ENCODE measurements around the gene SORCS2.

GRCh38 chr4:7666011-7666410 is 473.7 kb downstream of the SORCS2 start:
- no peak for TF ChIP-seq CTCF (conservative IDR thresholded peaks at IDR 0.05; ENCODE audit: low read depth, low read length)
- no peak for TF ChIP-seq EZH2 (IDR thresholded peaks at IDR 0.05; ENCODE audit: low read length, unreplicated experiment)

All from PC-3 (cell line).